Loucy (cell line): Measurements from ENCODE around the gene STARD13.

Experiments used
- H2AFZ ChIP-seq: fragments of 200-600 bp; sonication (generic); 2 replicates; pipeline ENCODE4 v1.6.0; 2016; ENCODE audit warnings: antibody characterized with exemption, mild to moderate bottlenecking, low read length, moderate library complexity
- H3F3A ChIP-seq: fragments of 200-600 bp; 2 replicates; pipeline ENCODE4 v1.6.0; 2016; ENCODE audit warnings: antibody characterized with exemption, low read depth, mild to moderate bottlenecking
- H3K27me3 ChIP-seq: fragments of 200-600 bp; sonication (generic); 2 replicates; pipeline ENCODE4 v1.6.1; 2014; ENCODE audit warnings: low read length, mild to moderate bottlenecking; ENCODE audit not compliant: insufficient read depth, poor library complexity, severe bottlenecking
- H3K36me3 ChIP-seq: fragments of 200-600 bp; sonication (generic); 2 replicates; pipeline ENCODE4 v1.6.1; 2016; ENCODE audit warnings: low read length; ENCODE audit not compliant: insufficient read depth
- H3K4me1 ChIP-seq: fragments of 200-600 bp; sonication (generic); 2 replicates; pipeline ENCODE4 v1.5.1; 2014; ENCODE audit warnings: low read length, mild to moderate bottlenecking; ENCODE audit not compliant: insufficient read depth, poor library complexity, severe bottlenecking
- H3K4me2 ChIP-seq: fragments of 200-600 bp; sonication (generic); 2 replicates; pipeline ENCODE4 v1.6.0; 2014; ENCODE audit warnings: antibody characterized with exemption, low read length, low read depth, mild to moderate bottlenecking; ENCODE audit not compliant: poor library complexity, severe bottlenecking
- H3K4me3 ChIP-seq: fragments of 200-600 bp; sonication (generic); 2 replicates; pipeline ENCODE4 v1.5.1; 2014; ENCODE audit warnings: low read length, mild to moderate bottlenecking, mixed read lengths; ENCODE audit not compliant: poor library complexity, severe bottlenecking
- H3K79me2 ChIP-seq: fragments of 200-600 bp; sonication (generic); 2 replicates; pipeline ENCODE4 v1.6.1; 2014; ENCODE audit warnings: low read length; ENCODE audit not compliant: insufficient read depth
- H3K9ac ChIP-seq: fragments of 200-600 bp; sonication (generic); 2 replicates; pipeline ENCODE4 v1.6.0; 2014; ENCODE audit warnings: mild to moderate bottlenecking, low read depth, low read length, moderate library complexity; ENCODE audit not compliant: poor library complexity, severe bottlenecking
- H3K9me2 ChIP-seq: fragments of 200-600 bp; sonication (generic); replicated peaks from 2 replicates; pipeline ENCODE4 v1.6.1; 2016; ENCODE audit warnings: low read depth, low read length, mixed read lengths
- H3K9me3 ChIP-seq: fragments of 200-600 bp; sonication (generic); 2 replicates; pipeline ENCODE4 v1.6.1; 2014; ENCODE audit warnings: mild to moderate bottlenecking, antibody characterized with exemption, low read length, low read depth; ENCODE audit not compliant: insufficient read depth
- H4K20me1 ChIP-seq: fragments of 200-600 bp; sonication (generic); 2 replicates; pipeline ENCODE4 v1.6.0; 2014; ENCODE audit warnings: antibody characterized with exemption, low read length, mild to moderate bottlenecking; ENCODE audit not compliant: insufficient read depth, poor library complexity, severe bottlenecking
- CTCF ChIP-seq: fragments of 200-600 bp; sonication (generic); conservative IDR thresholded peaks from 2 replicates; pipeline ENCODE4 v1.5.1; 2014; ENCODE audit warnings: mild to moderate bottlenecking, antibody characterized with exemption, low read length
- EZH2phosphoT487 ChIP-seq: fragments of 200-600 bp; IDR thresholded peaks from 2 replicates; pipeline ENCODE4 v1.6.1; 2018; ENCODE audit warnings: antibody characterized with exemption, mild to moderate bottlenecking, moderate library complexity, borderline replicate concordance

Gene STARD13

GRCh38 chr13:33285420-33286124 lies at the start of gene STARD13:
Gene STARD13 (minus strand): TSS chr13:33285755. CDS start chr13:33285638, 117 bp downstream.
- H2AFZ ChIP-seq, result no peak within 1 kb of the TSS
- H3K4me1 ChIP-seq, result no peaks in the 10 kb centered on the region
- no peaks in the 10 kb centered on the region for H3K9me3 ChIP-seq
- no peak within 1 kb of the TSS for H3K9ac ChIP-seq
- H4K20me1 ChIP-seq, result no peaks in the 10 kb centered on the region
- H3K4me2 ChIP-seq, result no peak within 1 kb of the TSS
- TF ChIP-seq CTCF (no peak), EZH2phosphoT487 (no peak)
- H3K9me2 ChIP-seq, result 0 out of 2 replicates have a peak, but pooled peaks cover 1% of the 10 kb centered on the region
- no peak within 1 kb of the TSS for H3K4me3 ChIP-seq
- no peaks in the 10 kb centered on the region for H3K79me2 ChIP-seq
- H3F3A ChIP-seq, result no peaks in the 10 kb centered on the region
- no peaks in the 10 kb centered on the region for H3K36me3 ChIP-seq
- H3K27me3 ChIP-seq, result no peaks in the 10 kb centered on the region

GRCh38 chr13:33334831-33335230 lies 49.3 kb upstream of the STARD13 start:
- Histone ChIP-seq H3F3A (no peaks in the 10 kb centered on the region), H3K36me3 (no peaks in the 10 kb centered on the region), H3K27me3 (no peaks in the 10 kb centered on the region), H3K4me3 (no peak overlapping the region), H2AFZ (no peak overlapping the region), H3K79me2 (no peaks in the 10 kb centered on the region), H3K4me2 (no peak overlapping the region), H3K9me2 (no peaks in the 10 kb centered on the region), H3K9ac (no peak overlapping the region), H4K20me1 (no peaks in the 10 kb centered on the region), H3K4me1 (no peaks in the 10 kb centered on the region), H3K9me3 (no peaks in the 10 kb centered on the region)
- TF ChIP-seq CTCF, result no peak
- no peak for TF ChIP-seq EZH2phosphoT487

GRCh38 chr13:33331962-33332361 lies 46.4 kb upstream of the STARD13 start:
- Histone ChIP-seq H3K36me3 (no peaks in the 10 kb centered on the region), H3K9me2 (no peaks in the 10 kb centered on the region), H3F3A (no peaks in the 10 kb centered on the region), H3K79me2 (no peaks in the 10 kb centered on the region), H3K9ac (no peak overlapping the region), H3K9me3 (no peaks in the 10 kb centered on the region), H3K4me3 (no peak overlapping the region), H3K4me1 (no peaks in the 10 kb centered on the region), H2AFZ (no peak overlapping the region), H3K4me2 (no peak overlapping the region), H3K27me3 (no peaks in the 10 kb centered on the region), H4K20me1 (no peaks in the 10 kb centered on the region)
- TF ChIP-seq EZH2phosphoT487 (no peak), CTCF (no peak)
